ENCODE data around the gene FXYD1.

FXYD1 gene

DNA sequence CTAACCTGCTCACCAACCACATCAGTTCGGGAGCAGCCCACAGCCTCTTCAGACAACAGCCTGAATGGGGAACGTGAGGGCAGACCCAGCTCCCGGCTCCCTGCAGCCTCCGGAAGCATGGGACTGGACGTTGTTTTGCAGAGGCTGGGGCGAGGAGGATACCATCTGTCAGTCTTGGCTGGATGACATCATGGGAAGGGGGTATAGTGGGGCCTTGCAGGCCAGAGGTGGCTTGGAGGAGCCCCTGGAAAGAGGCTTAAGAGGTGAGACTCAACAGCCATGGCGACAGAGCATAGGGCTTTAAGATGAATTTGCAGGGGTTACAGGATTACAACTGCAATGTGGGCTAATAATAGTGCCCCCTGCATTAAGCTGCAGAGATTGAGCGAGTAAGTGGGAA lies 21.5 kb upstream of the FXYD1 start:
- H3K27ac ChIP-seq (ENCODE audit: insufficient read depth, low read depth, low read length, poor library complexity, severe bottlenecking), result no peak overlapping the region
- no peaks in the 10 kb centered on the region for H3K9me3 ChIP-seq (ENCODE audit: control insufficient read depth, low read length)
- no peaks in the 10 kb centered on the region for H3K36me3 ChIP-seq (ENCODE audit: control insufficient read depth, insufficient read depth, low read length)
- no peak overlapping the region for H3K4me3 ChIP-seq (ENCODE audit: insufficient read depth, low read depth, low read length)
- H3K27me3 ChIP-seq (ENCODE audit: control insufficient read depth, insufficient read depth, low read length, poor library complexity, severe bottlenecking), result no peaks in the 10 kb centered on the region
- 66 to 72% methylated on average over 8 of the region's 8 CpGs for WGBS, 2 experiments
- peaks cover 20% of the 10 kb centered on the region for H3K4me1 ChIP-seq (ENCODE audit: control insufficient read depth, insufficient read depth, low read length)

DNA sequence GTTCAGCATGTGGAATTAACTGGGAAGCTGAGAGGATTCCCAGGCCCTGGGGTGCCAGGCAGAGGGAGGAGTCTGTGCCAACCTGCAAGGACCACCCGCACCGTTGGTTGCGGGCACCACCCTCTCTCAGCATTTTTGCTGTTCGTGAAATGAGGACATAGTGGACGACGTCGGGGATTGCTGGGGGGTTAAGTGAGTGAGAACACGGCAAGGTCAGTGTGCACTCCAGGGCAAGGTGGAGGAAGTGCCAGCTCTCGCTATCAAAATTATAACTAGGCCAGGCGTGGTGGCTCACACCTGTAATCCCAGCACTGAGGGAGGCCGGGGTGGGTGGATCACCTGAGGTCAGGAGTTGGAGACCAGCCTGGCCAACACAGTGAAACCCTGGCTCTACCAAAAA lies 20.8 kb upstream of the FXYD1 start:
- Histone ChIP-seq H3K9me3 (ENCODE audit: control insufficient read depth, low read length) (no peaks in the 10 kb centered on the region), H3K4me3 (ENCODE audit: insufficient read depth, low read depth, low read length) (no peak overlapping the region), H3K4me1 (ENCODE audit: control insufficient read depth, insufficient read depth, low read length) (peaks cover 25% of the 10 kb centered on the region), H3K36me3 (ENCODE audit: control insufficient read depth, insufficient read depth, low read length) (no peaks in the 10 kb centered on the region), H3K27ac (ENCODE audit: insufficient read depth, low read depth, low read length, poor library complexity, severe bottlenecking) (no peak overlapping the region), H3K27me3 (ENCODE audit: control insufficient read depth, insufficient read depth, low read length, poor library complexity, severe bottlenecking) (no peaks in the 10 kb centered on the region)
- 87 to 88% methylated on average over 11 of the region's 11 CpGs for WGBS, 2 experiments

DNA sequence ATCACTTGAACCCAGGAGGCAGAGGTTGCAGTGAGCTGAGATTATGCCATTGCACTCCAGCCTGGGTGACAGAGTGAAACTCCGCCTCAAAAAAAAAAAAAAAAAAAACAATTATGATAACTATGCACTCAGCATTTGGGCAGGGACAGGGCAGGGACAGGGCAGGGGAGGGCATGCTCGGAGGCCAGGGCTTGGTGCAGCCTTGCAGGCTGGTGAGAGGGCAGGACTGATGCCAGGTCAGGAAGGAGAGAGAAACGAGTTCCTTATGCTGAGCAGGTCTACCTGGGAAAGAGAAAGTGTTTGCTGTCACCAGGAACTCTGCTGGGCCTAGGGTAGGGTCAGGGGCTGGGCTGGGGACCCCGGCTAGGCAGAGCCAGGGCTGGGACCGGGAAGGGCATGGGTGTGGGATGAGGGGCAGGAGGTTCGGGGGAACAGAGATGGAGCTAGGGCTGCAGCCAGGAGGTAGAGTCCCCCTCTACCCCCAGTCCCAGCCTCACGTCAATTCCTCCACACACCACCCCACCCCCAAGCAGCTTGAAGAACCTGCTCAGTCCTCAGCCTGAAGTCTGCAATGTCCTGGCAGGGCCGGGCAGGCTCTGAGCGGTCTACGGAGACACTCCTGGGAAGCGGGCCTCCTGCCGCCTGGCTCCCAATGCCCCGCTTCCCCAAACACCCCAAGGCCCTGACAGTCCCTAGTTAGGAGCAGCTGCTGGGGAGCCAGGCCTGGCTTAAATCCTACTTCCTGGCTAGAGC lies 20.2 kb upstream of the FXYD1 start:
- Histone ChIP-seq H3K4me1 (ENCODE audit: control insufficient read depth, insufficient read depth, low read length) (peaks cover 31% of the 10 kb centered on the region), H3K4me3 (ENCODE audit: insufficient read depth, low read depth, low read length) (no peak overlapping the region), H3K9me3 (ENCODE audit: control insufficient read depth, low read length) (no peaks in the 10 kb centered on the region), H3K27me3 (ENCODE audit: control insufficient read depth, insufficient read depth, low read length, poor library complexity, severe bottlenecking) (no peaks in the 10 kb centered on the region), H3K36me3 (ENCODE audit: control insufficient read depth, insufficient read depth, low read length) (no peaks in the 10 kb centered on the region), H3K27ac (ENCODE audit: insufficient read depth, low read depth, low read length, poor library complexity, severe bottlenecking) (no peak overlapping the region)
- 84 to 86% methylated on average over 13 of the region's 13 CpGs for WGBS, 2 experiments

DNA sequence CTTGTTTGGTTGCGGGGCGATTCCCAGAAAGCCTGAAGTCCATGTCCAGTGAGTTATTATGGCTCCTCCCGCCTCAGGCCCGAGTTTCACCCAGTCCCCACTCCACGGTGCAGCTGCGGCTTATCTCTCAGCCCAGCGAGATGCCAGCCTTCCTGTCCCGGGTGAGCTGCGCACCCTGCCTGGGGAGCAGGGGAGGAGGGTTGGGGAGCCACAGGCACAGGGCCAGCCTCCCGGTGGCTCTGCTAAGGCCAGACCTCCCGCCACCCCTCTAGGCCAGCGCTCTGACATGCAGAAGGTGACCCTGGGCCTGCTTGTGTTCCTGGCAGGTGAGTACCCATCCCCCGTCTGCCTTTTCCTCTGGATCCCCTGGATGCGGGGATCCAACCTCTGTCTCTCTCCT lies 19.5 kb upstream of the FXYD1 start:
- no peaks in the 10 kb centered on the region for H3K36me3 ChIP-seq (ENCODE audit: control insufficient read depth, insufficient read depth, low read length)
- peaks cover 31% of the 10 kb centered on the region for H3K4me1 ChIP-seq (ENCODE audit: control insufficient read depth, insufficient read depth, low read length)
- H3K9me3 ChIP-seq (ENCODE audit: control insufficient read depth, low read length), result no peaks in the 10 kb centered on the region
- WGBS, 2 experiments, result 88 to 89% methylated on average over 14 of the region's 14 CpGs
- H3K27ac ChIP-seq (ENCODE audit: insufficient read depth, low read depth, low read length, poor library complexity, severe bottlenecking), result no peak overlapping the region
- H3K4me3 ChIP-seq (ENCODE audit: insufficient read depth, low read depth, low read length), result no peak overlapping the region
- H3K27me3 ChIP-seq (ENCODE audit: control insufficient read depth, insufficient read depth, low read length, poor library complexity, severe bottlenecking), result no peaks in the 10 kb centered on the region

DNA sequence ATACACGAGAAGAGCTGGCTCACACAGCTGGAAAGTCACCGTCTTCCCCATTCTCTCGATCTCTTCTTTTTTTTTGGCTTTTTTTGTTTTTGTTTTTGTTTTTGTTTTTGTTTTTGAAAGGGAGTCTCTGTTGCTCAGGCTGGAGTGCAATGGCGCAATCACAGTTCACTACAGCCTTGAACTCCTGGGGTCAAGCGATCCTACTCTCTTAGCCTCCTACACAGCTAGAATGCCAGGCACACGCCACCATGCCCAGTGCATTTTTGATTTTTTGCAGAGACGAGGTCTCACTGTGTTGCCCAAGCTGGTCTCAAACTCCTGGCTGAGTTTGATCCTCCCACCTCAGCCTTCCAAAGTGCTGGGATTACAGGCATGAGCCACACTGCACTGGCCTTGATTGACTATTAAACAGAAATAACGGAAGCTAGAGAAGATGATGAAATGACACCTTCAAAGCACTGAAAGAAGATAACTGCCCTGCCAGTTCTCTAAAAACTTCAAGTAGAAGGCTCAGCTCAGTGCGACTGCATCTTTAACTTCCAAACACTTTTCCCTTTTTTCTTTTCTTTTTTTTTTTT lies 19.0 kb upstream of the FXYD1 start:
- Histone ChIP-seq H3K27me3 (ENCODE audit: control insufficient read depth, insufficient read depth, low read length, poor library complexity, severe bottlenecking) (no peaks in the 10 kb centered on the region), H3K36me3 (ENCODE audit: control insufficient read depth, insufficient read depth, low read length) (no peaks in the 10 kb centered on the region), H3K4me3 (ENCODE audit: insufficient read depth, low read depth, low read length) (no peak overlapping the region), H3K27ac (ENCODE audit: insufficient read depth, low read depth, low read length, poor library complexity, severe bottlenecking) (no peak overlapping the region), H3K9me3 (ENCODE audit: control insufficient read depth, low read length) (no peaks in the 10 kb centered on the region), H3K4me1 (ENCODE audit: control insufficient read depth, insufficient read depth, low read length) (peaks cover 31% of the 10 kb centered on the region)
- WGBS, 2 experiments, result 89 to 90% methylated on average over 9 of the region's 9 CpGs

DNA sequence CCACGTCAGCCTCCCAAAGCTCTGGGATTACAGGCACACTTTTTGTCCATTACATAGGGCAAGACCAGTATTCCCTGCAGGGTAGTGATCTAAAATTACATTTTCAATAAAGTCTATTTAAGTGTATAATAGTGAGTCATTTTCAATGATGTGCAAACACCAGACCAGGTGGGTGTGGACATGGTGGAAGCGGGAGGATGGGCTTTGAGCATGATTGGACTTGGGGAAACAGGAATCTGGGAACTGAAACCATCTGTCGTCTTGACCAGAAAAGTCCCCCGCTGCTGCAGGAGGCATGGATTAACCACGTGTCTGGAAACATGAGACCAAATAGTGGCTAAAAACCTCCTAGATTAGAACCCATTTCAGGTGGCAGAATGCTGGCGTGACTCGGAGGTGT lies 18.1 kb upstream of the FXYD1 start:
- H3K4me1 ChIP-seq (ENCODE audit: control insufficient read depth, insufficient read depth, low read length), result peaks cover 23% of the 10 kb centered on the region
- no peak overlapping the region for H3K27ac ChIP-seq (ENCODE audit: insufficient read depth, low read depth, low read length, poor library complexity, severe bottlenecking)
- no peak overlapping the region for H3K4me3 ChIP-seq (ENCODE audit: insufficient read depth, low read depth, low read length)
- no peaks in the 10 kb centered on the region for H3K36me3 ChIP-seq (ENCODE audit: control insufficient read depth, insufficient read depth, low read length)
- no peaks in the 10 kb centered on the region for H3K27me3 ChIP-seq (ENCODE audit: control insufficient read depth, insufficient read depth, low read length, poor library complexity, severe bottlenecking)
- 89 to 92% methylated on average over 7 of the region's 7 CpGs for WGBS, 2 experiments
- no peaks in the 10 kb centered on the region for H3K9me3 ChIP-seq (ENCODE audit: control insufficient read depth, low read length)

DNA sequence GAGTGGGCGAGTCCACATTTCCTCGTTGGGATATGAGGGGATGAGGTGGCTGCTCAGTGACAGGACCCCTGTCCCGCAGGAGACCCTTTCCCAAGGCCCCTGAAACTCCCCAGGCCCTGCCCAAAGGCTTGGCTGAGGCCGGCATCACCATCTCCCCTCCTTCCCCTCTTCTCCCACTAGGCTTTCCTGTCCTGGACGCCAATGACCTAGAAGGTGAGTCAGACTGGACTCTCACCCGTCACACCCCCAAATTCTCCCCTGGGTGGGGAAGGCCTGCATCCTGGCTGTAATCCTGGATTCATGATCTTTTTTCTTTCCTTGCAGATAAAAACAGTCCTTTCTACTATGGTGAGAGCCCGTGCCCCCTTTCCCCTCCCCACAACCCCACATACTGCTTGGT lies 17.7 kb upstream of the FXYD1 start:
- no peaks in the 10 kb centered on the region for H3K36me3 ChIP-seq (ENCODE audit: control insufficient read depth, insufficient read depth, low read length)
- no peak overlapping the region for H3K4me3 ChIP-seq (ENCODE audit: insufficient read depth, low read depth, low read length)
- H3K27me3 ChIP-seq (ENCODE audit: control insufficient read depth, insufficient read depth, low read length, poor library complexity, severe bottlenecking), result no peaks in the 10 kb centered on the region
- peaks cover 19% of the 10 kb centered on the region for H3K4me1 ChIP-seq (ENCODE audit: control insufficient read depth, insufficient read depth, low read length)
- H3K27ac ChIP-seq (ENCODE audit: insufficient read depth, low read depth, low read length, poor library complexity, severe bottlenecking), result no peak overlapping the region
- no peaks in the 10 kb centered on the region for H3K9me3 ChIP-seq (ENCODE audit: control insufficient read depth, low read length)
- WGBS, 2 experiments, result 85 to 86% methylated on average over 7 of the region's 7 CpGs

DNA sequence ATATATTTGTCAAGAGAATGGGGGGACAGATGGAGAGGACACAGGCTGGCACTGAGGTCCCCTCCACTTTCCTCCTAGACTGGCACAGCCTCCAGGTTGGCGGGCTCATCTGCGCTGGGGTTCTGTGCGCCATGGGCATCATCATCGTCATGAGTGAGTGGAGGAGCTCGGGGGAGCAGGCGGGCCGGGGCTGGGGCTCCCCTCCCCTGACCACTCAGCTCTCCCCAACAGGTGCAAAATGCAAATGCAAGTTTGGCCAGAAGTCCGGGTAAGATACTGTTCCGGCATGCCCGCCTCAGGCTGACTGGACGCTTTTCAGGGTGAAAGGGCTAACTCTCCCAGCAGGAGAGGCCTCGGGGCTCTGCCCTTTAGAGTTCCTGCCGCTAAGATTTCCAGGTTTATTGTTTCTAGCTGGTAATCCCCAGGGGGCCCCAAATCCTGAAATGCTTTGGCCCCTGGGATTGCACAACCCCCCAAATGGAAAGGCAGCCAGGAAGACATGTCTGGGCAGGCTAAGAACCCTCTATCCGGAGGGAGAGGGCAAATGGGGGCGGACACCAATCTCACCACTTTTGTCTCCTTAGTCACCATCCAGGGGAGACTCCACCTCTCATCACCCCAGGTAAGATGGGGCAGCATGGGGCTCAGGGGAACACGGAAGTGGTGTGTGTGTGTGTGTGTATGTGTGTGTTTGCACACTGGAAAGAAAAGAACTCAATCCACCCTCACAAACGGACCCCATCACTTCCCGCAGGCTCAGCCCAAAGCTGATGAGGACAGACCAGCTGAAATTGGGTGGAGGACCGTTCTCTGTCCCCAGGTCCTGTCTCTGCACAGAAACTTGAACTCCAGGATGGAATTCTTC lies 15.7 kb upstream of the FXYD1 start:
- Histone ChIP-seq H3K4me3 (ENCODE audit: insufficient read depth, low read depth, low read length) (no peak overlapping the region), H3K36me3 (ENCODE audit: control insufficient read depth, insufficient read depth, low read length) (no peaks in the 10 kb centered on the region), H3K4me1 (ENCODE audit: control insufficient read depth, insufficient read depth, low read length) (peaks cover 11% of the 10 kb centered on the region), H3K27me3 (ENCODE audit: control insufficient read depth, insufficient read depth, low read length, poor library complexity, severe bottlenecking) (no peaks in the 10 kb centered on the region), H3K9me3 (ENCODE audit: control insufficient read depth, low read length) (no peaks in the 10 kb centered on the region), H3K27ac (ENCODE audit: insufficient read depth, low read depth, low read length, poor library complexity, severe bottlenecking) (no peak overlapping the region)
- 60 to 70% methylated on average over 18 to 19 of the region's 19 CpGs for WGBS, 2 experiments

DNA sequence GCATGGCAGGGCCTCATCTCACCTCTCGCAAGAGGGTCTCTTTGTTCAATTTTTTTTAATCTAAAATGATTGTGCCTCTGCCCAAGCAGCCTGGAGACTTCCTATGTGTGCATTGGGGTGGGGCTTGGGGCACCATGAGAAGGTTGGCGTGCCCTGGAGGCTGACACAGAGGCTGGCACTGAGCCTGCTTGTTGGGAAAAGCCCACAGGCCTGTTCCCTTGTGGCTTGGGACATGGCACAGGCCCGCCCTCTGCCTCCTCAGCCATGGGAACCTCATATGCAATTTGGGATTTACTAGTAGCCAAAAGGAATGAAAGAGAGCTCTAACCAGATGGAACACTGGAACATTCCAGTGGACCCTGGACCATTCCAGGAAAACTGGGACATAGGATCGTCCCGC lies 15.1 kb upstream of the FXYD1 start:
- Histone ChIP-seq H3K27ac (ENCODE audit: insufficient read depth, low read depth, low read length, poor library complexity, severe bottlenecking) (no peak overlapping the region), H3K4me3 (ENCODE audit: insufficient read depth, low read depth, low read length) (no peak overlapping the region)

More for the DNA sequence above, 15.1 kb upstream of the FXYD1 start:
- Histone ChIP-seq H3K4me1 (ENCODE audit: control insufficient read depth, insufficient read depth, low read length) (peaks cover 11% of the 10 kb centered on the region), H3K27me3 (ENCODE audit: control insufficient read depth, insufficient read depth, low read length, poor library complexity, severe bottlenecking) (no peaks in the 10 kb centered on the region), H3K9me3 (ENCODE audit: control insufficient read depth, low read length) (no peaks in the 10 kb centered on the region), H3K36me3 (ENCODE audit: control insufficient read depth, insufficient read depth, low read length) (no peaks in the 10 kb centered on the region)
- 94 to 95% methylated on average over 5 of the region's 5 CpGs for WGBS, 2 experiments

All from ectodermal cell (in vitro differentiated cells).